ENCODE results near the gene ALDH1L1. TPM values are rescaled to one million over a fixed set of nuclear protein-coding genes. Genes with fewer than 3 reads are reported as not detected.

The ALDH1L1 gene
- total and polyA plus RNA-seq, 2 of the 8 experiments (the other 6 are each of a cell fraction or from before 2014, with no cell fraction given) = 0.98 to 1.6 TPM

- Histone ChIP-seq H3K23ac (ENCODE audit: insufficient read length) (no peak overlapping the region), H3K27ac (ENCODE audit: low read depth, low read length) (no peak overlapping the region), H4K8ac (ENCODE audit: extremely low read depth, insufficient read depth, low read length) (no peak overlapping the region), H3K14ac (ENCODE audit: insufficient read length) (no peak overlapping the region), H3K9ac (replicated peaks in 1 of 4; ENCODE audit: extremely low read depth in 1 of 4, low read depth in 3 of 4, low read length in 3 of 4) (no peak overlapping the region), H3K27me3 (replicated peaks in 1 of 4; ENCODE audit: control insufficient read depth in 3 of 4, extremely low read depth in 1 of 4, insufficient read depth in 3 of 4, low read length in 3 of 4) (no peaks in the 10 kb centered on the region; a peak in 1 of 7 replicates), H3K9me3 (ENCODE audit: insufficient read depth in 2 of 2, low read depth in 1 of 2, low read length in 1 of 2) (peaks cover 19 to 30% of the 10 kb centered on the region in 2 experiments), H2BK12ac (ENCODE audit: low read depth, low read length) (no peak overlapping the region), H2AFZ (ENCODE audit: low read length) (no peak overlapping the region), H2AK5ac (ENCODE audit: low read depth, low read length) (no peak overlapping the region), H3K79me2 (ENCODE audit: control insufficient read depth in 1 of 2, insufficient read depth in 2 of 2, low read length in 2 of 2) (no peaks in the 10 kb centered on the region), H4K91ac (replicated peaks; ENCODE audit: insufficient read length, low read length) (no peak overlapping the region), H3K36me3 (ENCODE audit: control insufficient read depth in 2 of 4, insufficient read depth in 4 of 4, low read length in 3 of 4) (no peaks in the 10 kb centered on the region; a peak in 1 of 8 replicates), H4K5ac (ENCODE audit: insufficient read length, low read depth, low read length) (no peak overlapping the region), H3K4me3 (ENCODE audit: extremely low read depth in 1 of 4, insufficient read depth in 2 of 4, low read depth in 3 of 4, low read length in 4 of 4) (no peak overlapping the region), H3K4ac (replicated peaks; ENCODE audit: insufficient read length, low read depth, low read length) (no peak overlapping the region), H3K23me2 (ENCODE audit: low read depth, low read length) (peaks cover 4% of the 10 kb centered on the region; the same call in 1 of the 2 replicates), H3K56ac (replicated peaks; ENCODE audit: insufficient read length, low read depth, low read length) (no peak overlapping the region), H3K4me1 (replicated peaks in 1 of 4; ENCODE audit: control insufficient read depth in 3 of 4, insufficient read depth in 4 of 4, low read length in 3 of 4) (no peaks in the 10 kb centered on the region), H3K79me1 (ENCODE audit: low read depth, low read length) (no peaks in the 10 kb centered on the region), H2BK20ac (ENCODE audit: low read length) (no peak overlapping the region), H2BK120ac (replicated peaks; ENCODE audit: low read depth, low read length) (no peak overlapping the region), H3K18ac (ENCODE audit: extremely low read depth, low read length) (no peak overlapping the region), H3K4me2 (ENCODE audit: insufficient read depth in 1 of 2, low read depth in 2 of 2, low read length in 2 of 2) (peak overlapping the region in 1 of 2 experiments; percentile 56; a peak in 1 of 4 replicates), H2BK5ac (ENCODE audit: low read depth, low read length) (no peak overlapping the region), H2BK15ac (ENCODE audit: low read length) (no peak overlapping the region), H4K20me1 (replicated peaks in 1 of 2; ENCODE audit: control insufficient read depth in 1 of 2, insufficient read depth in 2 of 2, low read length in 2 of 2) (no peaks in the 10 kb centered on the region)
- no peak for FAIRE-seq
- CTCF ChIA-PET (ENCODE audit: partially characterized antibody) = no interaction called here
- no peak for DNase-seq (ENCODE audit: low read depth in 1 of 2, low spot score in 2 of 2)
- POLR2A ChIA-PET (ENCODE audit: partially characterized antibody) = no interaction called here
- 95% methylated on average over 7 of the region's 7 CpGs; no CpG with 5 or more reads in 1 of the 2 experiments for WGBS, 2 experiments (ENCODE audit: extremely low coverage in 1 of 2, insufficient coverage in 1 of 2, insufficient read length in 1 of 2, insufficient replicate concordance in 2 of 2, low coverage in 1 of 2, low lambda C conversion rate in 2 of 2, missing lambda C conversion rate in 1 of 2)
- TF ChIP-seq SAP30 (IDR thresholded peaks at IDR 0.05; ENCODE audit: insufficient read depth, insufficient replicate concordance, low read length) (no peak), TAF1 (IDR thresholded peaks at IDR 0.05; ENCODE audit: low read depth, low read length) (no peak), CTCF (IDR thresholded peaks at IDR 0.05; ENCODE audit: control extremely low read depth in 1 of 3, insufficient read depth in 1 of 3, low read depth in 1 of 3, low read length in 3 of 3) (no peak), TBP (IDR thresholded peaks at IDR 0.05; ENCODE audit: low read depth, low read length) (no peak), HDAC6 (IDR thresholded peaks at IDR 0.05; ENCODE audit: low read depth, low read length) (no peak), NRF1 (IDR thresholded peaks at IDR 0.05; ENCODE audit: low read depth, low read length) (no peak), RXRA (IDR thresholded peaks at IDR 0.05; ENCODE audit: insufficient read depth, low read depth, low read length) (no peak), CHD1 (IDR thresholded peaks at IDR 0.05; ENCODE audit: low read depth, low read length) (no peak), BCL11A (IDR thresholded peaks at IDR 0.05; ENCODE audit: low read depth in 2 of 2, low read length in 2 of 2) (no peak), NANOG (IDR thresholded peaks at IDR 0.05; ENCODE audit: insufficient read depth, low read depth, low read length, poor library complexity, severe bottlenecking) (no peak), TAF7 (optimal IDR thresholded peaks at IDR 0.05; ENCODE audit: borderline replicate concordance, low read depth, low read length) (no peak), CTBP2 (IDR thresholded peaks at IDR 0.05; ENCODE audit: borderline replicate concordance, insufficient read depth, insufficient read length, low read length) (no peak)
Observed at GRCh38 chr3:126085276-126085675, 95.1 kb downstream of the ALDH1L1 start.
